ENCODE measurements around the gene DBNDD2. TPM values are rescaled to one million over a fixed set of nuclear protein-coding genes. Genes with fewer than 3 reads are reported as not detected.

DBNDD2 gene
- total RNA-seq, 1 donor from 2014 or later = 23.4 TPM

- no peak for DNase-seq
Observed at GRCh38 chr20:45452238-45452637, 44.1 kb downstream of the DBNDD2 start.

DNA sequence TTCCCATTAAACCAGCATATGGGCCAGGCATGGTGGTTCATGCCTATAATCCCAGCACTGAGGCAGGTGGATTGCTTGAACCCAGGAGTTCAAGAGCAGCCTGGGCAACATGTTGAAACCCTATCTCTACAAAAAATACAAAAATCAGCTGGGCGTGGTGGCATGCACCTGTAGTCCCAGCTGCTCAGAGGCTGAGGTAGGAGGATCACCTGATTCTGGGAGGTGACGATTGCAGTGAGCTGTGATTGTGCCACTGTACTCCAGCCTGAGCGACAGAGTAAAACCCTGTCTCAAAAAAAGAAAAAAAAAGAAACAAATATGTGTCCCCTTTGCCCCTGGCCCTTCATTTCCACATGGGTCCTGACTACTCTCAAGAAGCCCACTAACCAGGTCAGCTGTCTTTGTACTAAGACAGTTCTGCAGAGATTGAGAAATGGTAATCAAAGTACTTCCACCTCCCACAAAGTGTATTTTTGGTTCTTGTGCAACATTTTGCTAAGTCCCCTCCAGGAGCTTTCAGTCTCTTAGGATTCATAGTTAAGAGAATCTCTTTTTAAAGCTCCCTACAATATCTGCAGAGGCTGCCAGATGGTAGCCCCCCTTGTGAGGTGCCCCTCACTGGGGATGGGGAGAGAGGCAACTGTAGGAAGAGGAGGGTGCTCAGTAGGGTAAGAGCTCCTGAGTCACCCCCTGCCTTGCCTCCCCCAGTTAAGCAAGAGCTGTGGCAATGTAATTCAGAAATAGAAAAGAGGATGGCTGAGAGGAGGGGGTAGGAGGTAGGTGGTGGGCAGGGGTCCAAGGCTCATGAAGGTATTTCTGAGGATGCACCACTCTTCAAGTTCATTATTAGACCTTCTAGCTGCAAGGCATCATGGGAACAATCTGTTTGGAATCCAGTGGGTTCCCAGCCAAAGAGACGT, 44.9 kb downstream of the DBNDD2 start:
- DNase-seq = no peak

- DNase-seq = no peak
Observed at GRCh38 chr20:45456632-45457031, 48.5 kb downstream of the DBNDD2 start.

GRCh38 chr20:45459606-45460005, 51.5 kb downstream of the DBNDD2 start:
- no peak for DNase-seq

Small RNA genes within 50 kb of the gene (small RNA-seq; reads per million reads assigned to genes)
- gene MIR6812 (ENCODE audit: low replicate concordance) = not detected

Other genes with a start within 250 kb of the DBNDD2 start
- gene PI3, start 233.4 kb upstream of the DBNDD2 start, total RNA-seq = not detected
- not detected for gene SEMG1, start 201.3 kb upstream of the DBNDD2 start, total RNA-seq
- not detected for gene SEMG2, start 186.9 kb upstream of the DBNDD2 start, total RNA-seq
- gene SLPI, start 153.7 kb upstream of the DBNDD2 start, total RNA-seq = 181 TPM
- gene RBPJL, start 101.4 kb upstream of the DBNDD2 start, total RNA-seq = not detected
- gene MATN4, start 100.0 kb upstream of the DBNDD2 start, total RNA-seq = 1.1 TPM
- 26.9 TPM for gene SDC4, start 59.9 kb upstream of the DBNDD2 start, total RNA-seq
- gene SYS1, start 45.1 kb upstream of the DBNDD2 start, total RNA-seq = 20.0 TPM
- gene TP53TG5, start 30.0 kb upstream of the DBNDD2 start, total RNA-seq = not detected
- gene PIGT, start 7.9 kb downstream of the DBNDD2 start, total RNA-seq = 27.4 TPM
- 16.6 TPM for gene WFDC2, start 61.5 kb downstream of the DBNDD2 start, total RNA-seq
- gene SPINT3, start 107.3 kb downstream of the DBNDD2 start, total RNA-seq = not detected
- not detected for gene WFDC6, start 131.2 kb downstream of the DBNDD2 start, total RNA-seq
- gene EPPIN, start 139.1 kb downstream of the DBNDD2 start, total RNA-seq = not detected
- not detected for gene WFDC8, start 171.0 kb downstream of the DBNDD2 start, total RNA-seq
- not detected for gene WFDC10A, start 221.4 kb downstream of the DBNDD2 start, total RNA-seq
- not detected for gene WFDC9, start 223.0 kb downstream of the DBNDD2 start, total RNA-seq

Measured in tongue (tissue), 3 donors.